ENCODE measurements around the gene AK4.

GRCh38 chr1:65265651-65266351 lies 117.8 kb downstream of the AK4 start:
- no peak for TF ChIP-seq CTCF (IDR thresholded peaks at IDR 0.05)
- TF ChIP-seq POLR2A (IDR thresholded peaks at IDR 0.05) = no peak

Data from lower leg skin (tissue), 3 donors.